BLaER1 (cell line): ENCODE measurements around the gene NAGLU.
"Not testable (repeated sequence)": the region's sequence is repeated elsewhere in the genome, so short reads cannot be mapped to it uniquely, and the experiment has no call there.

ENCODE experiments used
- H3K27ac ChIP-seq: shearing (Covaris generic); formaldehyde crosslinking; 2 replicates; pipeline ENCODE4 v1.8.1; 2022
- H3K27me3 ChIP-seq: shearing (Covaris generic); formaldehyde crosslinking; 2 replicates; pipeline ENCODE4 v1.8.1; 2022
- H3K36me3 ChIP-seq: shearing (Covaris generic); formaldehyde crosslinking; 2 replicates; pipeline ENCODE4 v1.8.1; 2022
- H3K4me1 ChIP-seq: shearing (Covaris generic); formaldehyde crosslinking; 2 replicates; pipeline ENCODE4 v1.8.1; 2022
- H3K4me2 ChIP-seq: shearing (Covaris generic); formaldehyde crosslinking; 2 replicates; pipeline ENCODE4 v1.8.1; 2022
- H3K4me3 ChIP-seq: shearing (Covaris generic); formaldehyde crosslinking; 2 replicates; pipeline ENCODE4 v1.8.1; 2022
- H3K9ac ChIP-seq: shearing (Covaris generic); formaldehyde crosslinking; 2 replicates; pipeline ENCODE4 v1.8.1; 2022
- H3K9me3 ChIP-seq: shearing (Covaris generic); formaldehyde crosslinking; 2 replicates; pipeline ENCODE4 v1.8.1; 2022
- H4K20me1 ChIP-seq: shearing (Covaris generic); formaldehyde crosslinking; 2 replicates; pipeline ENCODE4 v1.8.1; 2022
- Cebpa-rat ChIP-seq: shearing (Covaris generic); IDR thresholded peaks from 2 replicates; pipeline ENCODE4 v1.8.1; 2022

NAGLU gene

DNA sequence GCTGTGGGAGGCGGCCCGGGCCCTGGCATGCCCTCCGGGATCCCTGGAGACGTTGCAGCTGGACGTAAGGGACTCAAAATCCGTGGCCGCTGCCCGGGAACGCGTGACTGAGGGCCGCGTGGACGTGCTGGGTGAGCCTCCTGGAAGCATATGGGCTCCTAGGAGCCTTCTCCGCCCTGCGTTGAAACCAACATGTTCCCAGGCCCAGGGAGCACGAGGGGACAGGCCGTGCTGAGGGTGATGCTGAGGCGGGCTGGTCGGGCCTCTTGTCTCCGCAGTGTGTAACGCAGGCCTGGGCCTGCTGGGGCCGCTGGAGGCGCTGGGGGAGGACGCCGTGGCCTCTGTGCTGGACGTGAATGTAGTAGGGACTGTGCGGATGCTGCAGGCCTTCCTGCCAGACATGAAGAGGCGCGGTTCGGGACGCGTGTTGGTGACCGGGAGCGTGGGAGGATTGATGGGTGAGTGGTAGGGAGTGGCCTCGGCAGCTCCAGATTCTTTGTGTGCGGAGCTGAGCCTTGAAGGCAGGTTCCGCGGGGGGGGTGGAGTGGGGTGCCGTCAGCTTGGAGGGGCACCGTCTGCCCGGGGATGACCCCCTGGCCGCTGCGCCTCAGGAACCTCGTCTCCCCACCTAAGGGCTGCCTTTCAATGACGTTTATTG, 17.2 kb downstream of the NAGLU start:
- Histone ChIP-seq H3K4me1 (peaks cover 36% of the 10 kb centered on the region), H3K9me3 (no peaks in the 10 kb centered on the region), H3K36me3 (peaks cover 5% of the 10 kb centered on the region), H3K27me3 (no peaks in the 10 kb centered on the region), H3K4me3 (peak overlapping the region; percentile 86; the same call in 1 of the 2 replicates), H3K27ac (no peak overlapping the region), H3K4me2 (peak overlapping the region; percentile 77), H3K9ac (peak overlapping the region; percentile 92; the same call in 1 of the 2 replicates), H4K20me1 (peaks cover 5% of the 10 kb centered on the region; the same call in 1 of the 2 replicates)
- TF ChIP-seq Cebpa-rat = no peak

DNA sequence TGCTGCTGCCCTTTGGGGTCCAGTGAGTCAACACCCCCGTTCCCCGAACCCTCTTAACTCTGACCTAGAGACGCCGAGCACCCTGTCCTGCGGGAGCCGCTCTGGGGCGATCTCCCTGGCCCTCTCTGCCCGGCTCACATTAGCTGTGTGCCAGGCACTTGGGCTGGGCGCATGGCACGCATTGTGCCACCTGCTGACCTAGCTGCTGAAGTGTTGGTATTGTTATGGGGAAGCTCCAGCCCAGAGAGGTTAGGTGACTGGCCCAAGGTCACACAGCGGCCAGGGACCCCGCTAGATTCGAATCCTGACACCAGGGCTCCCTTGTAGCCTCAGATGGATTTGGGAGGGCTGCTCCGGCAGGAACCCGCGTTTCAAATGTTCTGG, 17.8 kb downstream of the NAGLU start:
- Histone ChIP-seq H3K9me3 (no peaks in the 10 kb centered on the region), H4K20me1 (peaks cover 3% of the 10 kb centered on the region; the same call in 1 of the 2 replicates), H3K4me2 (peak overlapping the region; percentile 77), H3K27me3 (no peaks in the 10 kb centered on the region), H3K9ac (peak overlapping the region; percentile 92), H3K27ac (peak overlapping the region; percentile 89), H3K4me1 (peaks cover 33% of the 10 kb centered on the region), H3K36me3 (peaks cover 5% of the 10 kb centered on the region), H3K4me3 (peak overlapping the region; percentile 86)
- no peak for TF ChIP-seq Cebpa-rat

DNA sequence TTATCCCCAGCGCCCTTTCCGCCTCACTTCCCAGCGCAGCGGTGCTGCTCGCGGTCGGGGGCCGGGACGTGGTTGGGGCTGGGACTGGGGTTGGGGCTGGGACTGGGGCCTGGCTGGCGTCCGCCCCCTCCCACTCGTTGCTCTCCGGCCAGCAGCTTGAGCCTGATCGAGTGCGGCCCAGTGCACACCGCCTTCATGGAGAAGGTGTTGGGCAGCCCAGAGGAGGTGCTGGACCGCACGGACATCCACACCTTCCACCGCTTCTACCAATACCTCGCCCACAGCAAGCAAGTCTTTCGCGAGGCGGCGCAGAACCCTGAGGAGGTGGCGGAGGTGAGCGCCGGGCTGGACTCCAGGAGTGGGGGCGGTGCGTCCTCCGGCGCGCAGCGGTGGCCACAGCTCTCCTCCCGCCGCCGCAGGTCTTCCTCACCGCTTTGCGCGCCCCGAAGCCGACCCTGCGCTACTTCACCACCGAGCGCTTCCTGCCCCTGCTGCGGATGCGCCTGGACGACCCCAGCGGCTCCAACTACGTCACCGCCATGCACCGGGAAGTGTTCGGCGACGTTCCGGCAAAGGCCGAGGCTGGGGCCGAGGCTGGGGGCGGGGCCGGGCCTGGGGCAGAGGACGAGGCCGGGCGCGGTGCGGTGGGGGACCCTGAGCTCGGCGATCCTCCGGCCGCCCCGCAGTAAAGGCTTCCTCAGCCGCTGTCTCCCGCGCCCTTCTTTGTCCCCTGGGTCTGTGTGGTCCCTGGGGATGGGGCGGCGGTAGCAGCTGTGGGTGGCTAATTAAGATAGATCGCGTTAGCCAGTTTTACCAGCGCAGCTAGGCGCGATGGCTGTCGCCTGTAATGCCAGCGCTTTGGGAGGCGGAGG, 18.4 kb downstream of the NAGLU start:
- Histone ChIP-seq H3K27ac (peak overlapping the region; percentile 89), H3K4me1 (peaks cover 27% of the 10 kb centered on the region), H3K9ac (peak overlapping the region; percentile 92), H3K4me2 (peak overlapping the region; percentile 77), H3K4me3 (peak overlapping the region; percentile 86), H3K27me3 (no peaks in the 10 kb centered on the region), H3K9me3 (no peaks in the 10 kb centered on the region), H3K36me3 (peaks cover 5% of the 10 kb centered on the region), H4K20me1 (no peaks in the 10 kb centered on the region)
- TF ChIP-seq Cebpa-rat = no peak

DNA sequence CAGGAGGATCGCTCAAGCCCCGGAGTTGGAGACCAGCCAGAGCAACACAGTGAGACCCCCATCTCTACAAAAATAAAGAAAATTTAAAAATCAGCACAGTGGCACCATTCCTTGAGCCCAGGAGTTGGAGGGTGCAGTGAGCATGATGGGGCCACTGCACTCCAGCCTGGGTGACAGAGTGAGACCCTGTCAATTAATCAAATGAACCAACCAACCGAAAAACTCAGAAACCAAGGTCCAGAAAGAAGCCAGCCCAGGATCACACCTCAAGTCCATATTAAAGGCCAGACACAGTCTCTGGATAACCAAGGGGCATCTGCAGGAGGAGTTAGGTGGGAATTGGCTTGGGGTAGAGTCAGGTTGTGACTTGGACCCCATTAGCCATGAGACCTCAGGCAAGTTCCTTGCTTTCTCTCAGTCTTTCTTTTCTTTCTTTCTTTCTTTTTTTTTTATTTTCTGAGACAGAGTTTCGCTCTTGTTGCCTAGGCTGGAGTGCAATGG, 19.1 kb downstream of the NAGLU start:
- H3K4me2 ChIP-seq = peak overlapping the region; percentile 77
- no peak for TF ChIP-seq Cebpa-rat
- no peaks in the 10 kb centered on the region for H3K27me3 ChIP-seq
- H4K20me1 ChIP-seq = no peaks in the 10 kb centered on the region
- peaks cover 26% of the 10 kb centered on the region for H3K4me1 ChIP-seq
- H3K36me3 ChIP-seq = peaks cover 5% of the 10 kb centered on the region
- peak overlapping the region; percentile 86 for H3K4me3 ChIP-seq
- peak overlapping the region; percentile 89 for H3K27ac ChIP-seq
- peak overlapping the region; percentile 92 for H3K9ac ChIP-seq
- H3K9me3 ChIP-seq = no peaks in the 10 kb centered on the region

DNA sequence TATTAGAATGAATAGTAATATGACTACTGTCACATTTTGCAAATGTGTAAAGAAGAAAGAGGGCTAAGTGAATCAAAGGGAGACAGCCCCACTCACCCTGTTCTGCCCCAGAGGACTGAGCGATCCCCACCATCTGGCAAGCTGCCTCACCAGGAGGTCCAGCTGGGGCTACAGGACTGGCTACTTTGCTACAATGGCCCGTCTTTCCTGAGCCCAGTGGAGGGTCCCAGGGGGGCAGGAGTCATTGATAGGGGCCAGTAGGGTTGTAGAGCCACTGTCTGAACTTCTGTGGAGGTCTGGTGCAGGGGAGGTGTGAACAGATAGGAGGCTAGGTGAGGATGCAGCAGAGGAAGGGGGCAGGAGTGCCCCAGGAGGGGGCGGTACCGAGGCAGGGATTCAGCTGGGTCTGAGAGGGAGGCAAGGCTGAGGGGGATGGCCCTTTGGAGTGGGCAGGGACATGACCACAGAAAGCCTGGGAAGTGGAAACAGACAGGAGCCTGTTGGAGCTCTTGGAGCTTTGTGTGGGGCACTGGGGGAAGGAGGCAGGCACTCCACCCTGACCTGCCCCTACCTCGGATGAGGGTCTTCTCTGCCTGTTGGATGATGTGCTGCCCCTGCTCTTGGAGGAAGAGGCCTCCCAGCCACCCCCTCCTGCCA, 20.0 kb downstream of the NAGLU start:
- H3K4me1 ChIP-seq = peaks cover 26% of the 10 kb centered on the region
- H3K27ac ChIP-seq, H4K20me1 ChIP-seq, H3K9me3 ChIP-seq, H3K9ac ChIP-seq, H3K36me3 ChIP-seq, H3K4me3 ChIP-seq, H3K27me3 ChIP-seq: not testable (repeated sequence)
- H3K4me2 ChIP-seq = peak overlapping the region; percentile 77

DNA sequence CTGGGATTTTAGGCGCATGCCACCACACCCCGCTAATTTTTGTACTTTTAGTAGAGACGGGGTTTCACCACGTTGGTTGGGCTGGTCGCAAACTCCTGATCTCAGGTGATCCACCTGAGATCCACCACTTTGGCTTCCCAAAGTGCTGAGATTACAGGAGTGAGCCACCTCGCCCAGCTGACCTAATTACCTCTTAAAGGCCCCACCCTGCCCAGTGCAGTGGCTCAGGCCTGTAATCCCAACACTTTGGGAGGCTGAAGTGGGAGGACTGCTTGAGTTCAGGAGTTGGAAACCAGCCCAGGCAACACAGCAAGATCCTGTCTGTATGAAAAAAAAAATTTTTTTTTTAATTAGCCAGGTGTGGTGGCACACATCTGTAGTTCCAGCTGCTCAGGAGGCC, 23.0 kb downstream of the NAGLU start:
- Histone ChIP-seq H4K20me1 (no peaks in the 10 kb centered on the region), H3K27ac (no peak overlapping the region), H3K4me2 (no peak overlapping the region), H3K4me1 (peaks cover 33% of the 10 kb centered on the region), H3K9ac (no peak overlapping the region), H3K9me3 (no peaks in the 10 kb centered on the region), H3K4me3 (no peak overlapping the region), H3K36me3 (peaks cover 9% of the 10 kb centered on the region), H3K27me3 (no peaks in the 10 kb centered on the region)
- no peak for TF ChIP-seq Cebpa-rat

DNA sequence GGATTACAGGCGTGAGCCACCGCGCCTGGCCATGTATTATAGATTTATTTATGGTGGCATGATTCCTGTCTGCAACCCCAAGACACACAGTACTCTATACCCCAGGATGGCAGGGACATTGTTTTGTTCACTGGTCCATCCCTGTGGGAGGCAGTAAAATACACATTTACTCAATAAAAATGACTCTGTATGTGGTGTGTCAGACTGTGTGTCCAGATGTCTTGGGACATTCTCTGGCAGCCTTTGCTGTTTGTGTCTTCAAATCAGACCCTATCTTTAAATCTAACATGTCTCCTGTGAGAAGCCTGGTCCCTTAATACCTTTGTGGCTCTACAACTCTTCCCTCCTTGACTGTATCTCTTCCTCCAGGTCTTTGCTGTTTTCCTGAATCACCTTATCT, 24.2 kb downstream of the NAGLU start:
- no peaks in the 10 kb centered on the region for H4K20me1 ChIP-seq
- no peaks in the 10 kb centered on the region for H3K27me3 ChIP-seq
- no peak overlapping the region for H3K4me2 ChIP-seq
- peaks cover 33% of the 10 kb centered on the region for H3K4me1 ChIP-seq
- no peaks in the 10 kb centered on the region for H3K9me3 ChIP-seq
- H3K9ac ChIP-seq = no peak overlapping the region
- no peak overlapping the region for H3K4me3 ChIP-seq
- peaks cover 20% of the 10 kb centered on the region for H3K36me3 ChIP-seq
- TF ChIP-seq Cebpa-rat = no peak
- H3K27ac ChIP-seq = no peak overlapping the region

DNA sequence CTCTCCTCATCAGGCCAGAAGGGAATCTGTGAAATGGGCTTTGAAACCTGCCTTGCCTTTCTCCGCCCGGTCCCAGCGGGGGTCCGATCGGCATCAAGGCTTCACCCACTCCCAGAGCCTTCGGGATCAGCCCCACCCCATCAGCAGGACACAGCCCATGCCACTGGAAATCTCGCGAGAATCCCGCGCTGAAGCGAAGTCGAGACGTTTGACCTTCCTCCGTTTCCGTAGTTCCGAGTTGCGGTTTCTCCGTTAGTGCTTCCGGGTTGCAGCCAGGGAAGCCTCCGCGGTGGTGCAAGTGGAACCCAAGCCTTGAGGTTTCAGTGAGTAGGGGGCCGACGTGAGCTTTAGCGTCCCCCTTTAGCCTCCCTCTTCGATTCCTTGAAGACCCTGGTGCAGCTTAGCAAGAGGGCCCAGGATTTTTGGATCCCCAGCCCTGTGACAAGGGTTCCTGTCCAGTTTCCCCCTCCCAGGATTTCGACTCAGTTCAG, 25.9 kb downstream of the NAGLU start, which contains the start of gene COASY:
TSS of gene COASY (plus strand) at position 252 of the 491 bp plus-strand sequence. CDS start 475 bp downstream, outside the sequence.
- Histone ChIP-seq H3K4me3 (peak within 1 kb of the TSS; percentile 97), H3K9me3 (no peaks in the 10 kb centered on the region), H4K20me1 (no peaks in the 10 kb centered on the region), H3K9ac (peak within 1 kb of the TSS; percentile 97), H3K27me3 (no peaks in the 10 kb centered on the region), H3K4me2 (peak within 1 kb of the TSS; percentile 99), H3K27ac (peak within 1 kb of the TSS; percentile 92), H3K36me3 (peaks cover 33% of the 10 kb centered on the region), H3K4me1 (peaks cover 32% of the 10 kb centered on the region)
- no peak for TF ChIP-seq Cebpa-rat

DNA sequence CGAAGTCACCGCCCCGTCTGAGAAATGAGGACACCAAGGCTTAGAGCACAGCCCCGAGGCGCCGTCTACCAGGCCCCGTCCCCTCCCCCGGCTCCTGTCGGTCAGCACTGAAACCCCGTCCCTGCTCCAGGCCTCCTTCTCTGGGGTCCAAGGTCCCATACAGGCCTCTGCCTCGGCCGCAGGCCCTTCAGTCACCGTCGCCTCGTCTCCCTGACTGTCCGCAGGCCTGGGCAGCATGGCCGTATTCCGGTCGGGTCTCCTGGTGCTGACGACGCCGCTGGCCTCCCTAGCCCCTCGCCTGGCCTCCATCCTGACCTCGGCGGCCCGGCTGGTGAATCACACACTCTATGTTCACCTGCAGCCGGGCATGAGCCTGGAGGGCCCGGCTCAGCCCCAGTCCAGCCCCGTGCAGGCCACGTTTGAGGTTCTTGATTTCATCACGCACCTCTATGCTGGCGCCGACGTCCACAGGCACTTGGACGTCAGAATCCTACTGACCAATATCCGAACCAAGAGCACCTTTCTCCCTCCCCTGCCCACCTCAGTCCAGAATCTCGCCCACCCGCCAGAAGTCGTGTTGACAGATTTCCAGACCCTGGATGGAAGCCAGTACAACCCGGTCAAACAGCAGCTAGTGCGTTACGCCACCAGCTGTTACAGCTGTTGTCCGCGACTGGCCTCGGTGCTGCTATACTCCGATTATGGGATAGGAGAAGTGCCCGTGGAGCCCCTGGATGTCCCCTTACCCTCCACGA, 26.5 kb downstream of the NAGLU start:
- TF ChIP-seq Cebpa-rat = no peak
- Histone ChIP-seq H3K4me2 (peak overlapping the region; percentile 99), H3K9ac (peak overlapping the region; percentile 97), H3K27me3 (no peaks in the 10 kb centered on the region), H4K20me1 (no peaks in the 10 kb centered on the region), H3K4me1 (peaks cover 33% of the 10 kb centered on the region), H3K4me3 (peak overlapping the region; percentile 97), H3K9me3 (no peaks in the 10 kb centered on the region), H3K36me3 (peaks cover 33% of the 10 kb centered on the region), H3K27ac (peak overlapping the region; percentile 92)
